NB4 (cell line): ENCODE data around the gene PCTP.

ENCODE experiments used
- CTCF ChIP-seq: IDR thresholded peaks from one replicate; pipeline ENCODE4 v1.5.1; 2012; ENCODE audit warnings: low read depth, low read length
- MYC ChIP-seq: IDR thresholded peaks from 2 replicates; pipeline ENCODE4 v1.6.1; 2011; ENCODE audit warnings: low read depth, low read length
- POLR2A ChIP-seq: IDR thresholded peaks from 2 replicates; pipeline ENCODE4 v1.6.1; 2011; ENCODE audit warnings: mild to moderate bottlenecking; ENCODE audit not compliant: insufficient read length; ENCODE audit errors: extremely low read depth
- TF ChIP-seq, protein P1 (sequence below): IDR thresholded peaks from 2 replicates; pipeline ENCODE4 v1.6.1; 2011; ENCODE audit warnings: low read depth, low read length

GRCh38 chr17:55709440-55709839, 41.4 kb upstream of the PCTP start:
- no peak for TF ChIP-seq CTCF
- no peak for TF ChIP-seq MYC
- TF ChIP-seq POLR2A: no peak
- TF ChIP-seq, protein P1, sequence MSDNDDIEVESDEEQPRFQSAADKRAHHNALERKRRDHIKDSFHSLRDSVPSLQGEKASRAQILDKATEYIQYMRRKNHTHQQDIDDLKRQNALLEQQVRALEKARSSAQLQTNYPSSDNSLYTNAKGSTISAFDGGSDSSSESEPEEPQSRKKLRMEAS: no peak
